ENCODE results near the gene LILRB3. TPM values are rescaled to one million over a fixed set of nuclear protein-coding genes. Genes with fewer than 3 reads are reported as not detected.
"Not testable (repeated sequence)": the region's sequence is repeated elsewhere in the genome, so short reads cannot be mapped to it uniquely, and the experiment has no call there.

LILRB3 gene
- total RNA-seq, 2 donors from 2014 or later = 0.73 to 5.9 TPM

- H3K36me3 ChIP-seq; H3K27me3 ChIP-seq (replicated peaks; ENCODE audit: insufficient read depth); intact Hi-C loops (cut with DNase I); H3K9me3 ChIP-seq; H3K4me3 ChIP-seq; DNase-seq (ENCODE audit: low spot score); H3K27ac ChIP-seq; H3K4me1 ChIP-seq (replicated peaks): not testable (repeated sequence)
- WGBS = 67% methylated on average over 5 of the region's 5 CpGs
These were observed 3.1 kb downstream of the LILRB3 start for GRCh38 chr19:54219702-54220101.

GRCh38 chr19:54218960-54219661 is 3.7 kb downstream of the LILRB3 start:
- no peaks in the 10 kb centered on the region for H3K9me3 ChIP-seq
- no peak for DNase-seq (ENCODE audit: low spot score)
- no peak for TF ChIP-seq POLR2A (IDR thresholded peaks at IDR 0.05)
- no peak for TF ChIP-seq POLR2AphosphoS5 (IDR thresholded peaks at IDR 0.05)
- TF ChIP-seq CTCF (IDR thresholded peaks at IDR 0.05) = no peak
- intact Hi-C loops (cut with DNase I) = no loop called here
- H3K27me3 ChIP-seq (replicated peaks; ENCODE audit: insufficient read depth) = peaks cover 2% of the 10 kb centered on the region
- 87% methylated on average over 27 of the region's 27 CpGs for WGBS
- H3K4me1 ChIP-seq (replicated peaks) = no peaks in the 10 kb centered on the region
- H3K4me3 ChIP-seq = no peak overlapping the region
- no peaks in the 10 kb centered on the region for H3K36me3 ChIP-seq
- no peak overlapping the region for H3K27ac ChIP-seq

- H3K36me3 ChIP-seq = no peaks in the 10 kb centered on the region
- H3K4me3 ChIP-seq = no peak overlapping the region
- no peaks in the 10 kb centered on the region for H3K4me1 ChIP-seq (replicated peaks)
- no peak for TF ChIP-seq POLR2A (IDR thresholded peaks at IDR 0.05)
- TF ChIP-seq CTCF (IDR thresholded peaks at IDR 0.05) = no peak
- no peak for TF ChIP-seq POLR2AphosphoS5 (IDR thresholded peaks at IDR 0.05)
- H3K27ac ChIP-seq = no peak overlapping the region
- 69% methylated on average over 8 of the region's 8 CpGs for WGBS
- intact Hi-C loops (cut with DNase I) = no loop called here
- peaks cover 2% of the 10 kb centered on the region for H3K27me3 ChIP-seq (replicated peaks; ENCODE audit: insufficient read depth)
- no peak for DNase-seq (ENCODE audit: low spot score)
- no peaks in the 10 kb centered on the region for H3K9me3 ChIP-seq
These were observed 4.5 kb downstream of the LILRB3 start for GRCh38 chr19:54218259-54218658.

DNA sequence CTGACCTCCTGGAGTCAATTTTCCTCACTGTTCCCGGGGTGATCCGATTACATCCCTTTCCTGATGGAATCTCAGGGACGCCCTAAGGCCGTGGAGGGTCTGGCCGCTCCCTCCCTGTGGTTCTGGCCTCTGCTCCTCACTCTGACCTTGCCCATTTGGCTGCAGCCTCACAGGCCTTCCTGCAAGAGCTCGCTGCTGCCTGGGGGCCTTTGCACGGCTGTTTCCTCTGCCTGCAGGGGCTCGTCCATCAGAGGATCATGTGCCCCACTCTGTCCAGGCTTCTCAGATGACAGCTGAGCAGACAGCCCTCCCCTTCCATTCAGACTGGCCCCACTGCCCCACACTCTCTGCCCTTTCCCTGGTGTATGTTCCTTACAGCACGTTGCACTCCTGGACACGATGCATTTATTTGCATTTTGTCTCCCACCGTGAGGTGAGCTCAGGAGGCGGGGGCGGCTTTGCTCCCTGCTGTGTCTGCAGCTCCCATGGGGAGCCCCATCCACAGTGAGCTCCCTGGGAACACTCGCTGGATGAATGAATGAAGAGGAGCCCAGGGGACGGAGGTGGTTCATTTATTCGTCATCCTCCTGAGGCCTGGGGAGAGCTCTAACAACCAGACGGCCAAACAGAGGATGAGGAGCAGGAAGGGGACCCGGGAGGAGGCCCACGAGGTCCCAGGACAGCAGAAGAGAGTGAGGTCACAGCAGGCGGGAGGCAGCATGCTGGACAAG is 5.1 kb downstream of the LILRB3 start:
- H3K36me3 ChIP-seq; H3K27ac ChIP-seq; H3K27me3 ChIP-seq (replicated peaks; ENCODE audit: insufficient read depth); H3K9me3 ChIP-seq; intact Hi-C loops (cut with DNase I); H3K4me3 ChIP-seq; H3K4me1 ChIP-seq (replicated peaks); DNase-seq (ENCODE audit: low spot score): not testable (repeated sequence)
- WGBS = 51% methylated on average over 19 of the region's 20 CpGs

DNA sequence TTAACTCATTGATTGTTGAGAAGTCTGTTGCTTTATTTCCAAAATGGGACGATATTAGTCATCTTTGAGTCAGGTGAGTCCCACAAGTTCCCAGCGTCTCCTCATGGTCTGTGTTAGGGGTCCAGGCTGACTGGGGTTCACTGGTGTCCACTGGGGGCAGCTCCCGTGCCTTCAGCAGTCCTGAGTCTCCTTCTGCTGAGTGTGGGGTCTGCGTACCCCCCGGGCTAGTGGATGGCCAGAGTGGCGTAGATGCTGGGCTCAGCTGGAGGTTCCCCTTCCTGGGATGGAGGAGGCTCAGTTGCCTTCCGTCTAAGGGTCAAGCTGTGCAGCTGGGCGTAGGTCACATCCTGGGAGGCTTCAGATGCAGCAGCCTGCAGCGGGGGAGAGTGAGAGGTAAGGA is 5.9 kb downstream of the LILRB3 start:
- 88% methylated on average over 9 of the region's 9 CpGs for WGBS
- no peaks in the 10 kb centered on the region for H3K36me3 ChIP-seq
- no peak overlapping the region for H3K4me3 ChIP-seq
- no peak overlapping the region for H3K27ac ChIP-seq
- intact Hi-C loops (cut with DNase I) = no loop called here
- DNase-seq (ENCODE audit: low spot score) = no peak
- H3K4me1 ChIP-seq (replicated peaks) = no peaks in the 10 kb centered on the region
- H3K9me3 ChIP-seq = no peaks in the 10 kb centered on the region
- no peaks in the 10 kb centered on the region for H3K27me3 ChIP-seq (replicated peaks; ENCODE audit: insufficient read depth)
- TF ChIP-seq POLR2AphosphoS5 (IDR thresholded peaks at IDR 0.05) (no peak), POLR2A (IDR thresholded peaks at IDR 0.05) (no peak), CTCF (IDR thresholded peaks at IDR 0.05) (no peak)

DNA sequence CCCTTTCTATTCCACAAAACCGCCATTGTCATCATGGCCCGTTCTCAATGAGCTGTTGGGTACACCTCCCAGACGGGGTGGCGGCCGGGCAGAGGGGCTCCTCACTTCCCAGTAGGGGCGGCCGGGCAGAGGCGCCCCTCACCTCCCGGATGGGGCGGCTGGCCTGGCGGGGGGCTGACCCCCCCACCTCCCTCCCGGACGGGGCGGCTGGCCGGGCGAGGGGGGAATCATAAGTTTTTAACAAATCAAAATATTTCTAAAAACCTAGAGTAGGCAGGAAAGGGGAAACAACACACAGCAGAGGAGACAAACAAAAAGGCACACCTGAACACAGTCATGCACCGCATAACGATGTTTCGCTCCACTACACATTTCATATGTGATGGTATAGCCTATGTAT is 8.1 kb downstream of the LILRB3 start:
- WGBS = 97% methylated on average over 10 of the region's 19 CpGs
- H3K27ac ChIP-seq; intact Hi-C loops (cut with DNase I); DNase-seq (ENCODE audit: low spot score); H3K4me1 ChIP-seq (replicated peaks); H3K27me3 ChIP-seq (replicated peaks; ENCODE audit: insufficient read depth); H3K9me3 ChIP-seq; H3K36me3 ChIP-seq; H3K4me3 ChIP-seq: not testable (repeated sequence)

- H3K9me3 ChIP-seq; H3K4me1 ChIP-seq (replicated peaks); intact Hi-C loops (cut with DNase I); DNase-seq (ENCODE audit: low spot score); H3K4me3 ChIP-seq; H3K27ac ChIP-seq; H3K27me3 ChIP-seq (replicated peaks; ENCODE audit: insufficient read depth); H3K36me3 ChIP-seq: not testable (repeated sequence)
- 72% methylated on average over 5 of the region's 5 CpGs for WGBS
These were observed 8.6 kb downstream of the LILRB3 start for GRCh38 chr19:54214217-54214616.

All from prostate gland (tissue), 2 donors.